Measurements from ENCODE around the gene CNIH3.

The CNIH3 gene

GRCh38 chr1:224651188-224651587 lies 35.1 kb downstream of the CNIH3 start:
- H3K9me3 Mint-ChIP-seq: no peaks in the 10 kb centered on the region
- no peaks in the 10 kb centered on the region for H3K36me3 Mint-ChIP-seq
- H3K27me3 Mint-ChIP-seq: peaks cover 3% of the 10 kb centered on the region
- no peaks in the 10 kb centered on the region for H3K4me1 Mint-ChIP-seq
- H3K4me3 Mint-ChIP-seq: no peak overlapping the region
- no peak overlapping the region for H3K27ac Mint-ChIP-seq

GRCh38 chr1:224656392-224656791 lies 40.3 kb downstream of the CNIH3 start:
- Mint-ChIP-seq H3K27ac (no peak overlapping the region), H3K4me1 (no peaks in the 10 kb centered on the region), H3K27me3 (peaks cover 3% of the 10 kb centered on the region), H3K36me3 (no peaks in the 10 kb centered on the region), H3K4me3 (no peak overlapping the region), H3K9me3 (no peaks in the 10 kb centered on the region)

DNA sequence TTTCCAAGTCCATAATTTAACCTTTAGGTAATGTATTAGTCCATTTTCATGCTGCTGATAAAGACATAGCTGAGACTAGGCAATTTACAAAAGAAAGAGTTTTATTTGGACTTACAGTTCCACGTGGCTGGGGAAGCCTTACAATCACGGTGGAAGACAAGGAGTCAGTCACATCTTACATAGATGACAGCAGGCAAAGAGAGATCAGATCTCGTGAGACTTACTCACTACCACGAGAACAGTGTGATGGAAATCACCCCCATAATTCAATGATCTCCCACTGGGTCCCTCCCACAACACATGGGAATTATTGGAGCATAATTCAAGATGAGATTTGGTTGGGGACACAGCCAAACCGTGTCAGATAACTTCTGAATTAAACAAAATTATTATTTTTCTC lies 44.0 kb downstream of the CNIH3 start:
- Mint-ChIP-seq H3K4me1 (no peaks in the 10 kb centered on the region), H3K4me3 (no peak overlapping the region), H3K36me3 (no peaks in the 10 kb centered on the region), H3K9me3 (no peaks in the 10 kb centered on the region), H3K27me3 (peaks cover 3% of the 10 kb centered on the region), H3K27ac (no peak overlapping the region)

GRCh38 chr1:224662870-224663269 lies 46.8 kb downstream of the CNIH3 start:
- Mint-ChIP-seq H3K4me1 (no peaks in the 10 kb centered on the region), H3K36me3 (no peaks in the 10 kb centered on the region), H3K4me3 (no peak overlapping the region), H3K27me3 (no peaks in the 10 kb centered on the region), H3K9me3 (no peaks in the 10 kb centered on the region), H3K27ac (no peak overlapping the region)

DNA sequence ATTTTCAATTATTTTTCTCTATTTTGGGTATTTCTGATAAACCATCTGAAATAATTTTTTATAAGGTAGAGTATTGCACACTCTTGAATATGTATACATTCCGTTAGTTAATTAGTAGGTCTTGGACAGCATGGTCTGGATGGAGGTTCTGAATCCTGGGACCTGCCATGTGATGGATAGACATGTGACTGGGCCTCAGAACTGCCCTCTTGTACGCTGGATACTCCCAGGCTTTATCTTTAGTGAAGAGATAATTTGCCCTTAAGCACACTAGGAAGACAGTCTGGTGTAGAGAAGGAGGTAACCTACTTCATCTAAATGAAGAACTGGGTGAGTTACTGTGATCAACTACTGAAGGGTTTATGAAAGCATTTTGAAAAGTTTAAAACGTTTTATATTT lies 48.9 kb downstream of the CNIH3 start:
- no peaks in the 10 kb centered on the region for H3K36me3 Mint-ChIP-seq
- H3K9me3 Mint-ChIP-seq: no peaks in the 10 kb centered on the region
- H3K27me3 Mint-ChIP-seq: no peaks in the 10 kb centered on the region
- H3K4me3 Mint-ChIP-seq: no peak overlapping the region
- no peak overlapping the region for H3K27ac Mint-ChIP-seq
- no peaks in the 10 kb centered on the region for H3K4me1 Mint-ChIP-seq

GRCh38 chr1:224666078-224666477 lies 50.0 kb downstream of the CNIH3 start:
- H3K4me1 Mint-ChIP-seq: no peaks in the 10 kb centered on the region
- H3K27me3 Mint-ChIP-seq: no peaks in the 10 kb centered on the region
- no peaks in the 10 kb centered on the region for H3K36me3 Mint-ChIP-seq
- no peak overlapping the region for H3K27ac Mint-ChIP-seq
- no peaks in the 10 kb centered on the region for H3K9me3 Mint-ChIP-seq
- H3K4me3 Mint-ChIP-seq: no peak overlapping the region

DNA sequence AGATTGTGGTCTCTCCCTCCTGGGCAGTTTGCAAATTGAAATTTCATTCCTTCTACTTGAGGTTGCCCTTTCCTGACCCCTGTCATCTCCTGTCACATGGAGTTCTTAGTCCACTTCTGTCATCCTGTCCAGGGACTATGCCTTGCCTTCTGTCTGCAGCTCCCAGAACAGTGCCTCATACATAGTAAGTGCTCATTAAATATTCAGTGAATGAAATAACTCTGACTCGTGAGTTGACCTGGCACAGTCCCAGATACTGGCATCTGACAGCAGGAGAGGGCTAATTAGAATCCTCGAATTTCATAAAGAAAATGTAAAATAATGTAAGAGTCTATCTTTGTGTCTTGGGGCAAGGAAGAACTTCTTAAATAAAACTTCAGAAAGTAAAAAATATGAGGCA lies 50.8 kb downstream of the CNIH3 start:
- Mint-ChIP-seq H3K36me3 (no peaks in the 10 kb centered on the region), H3K4me1 (no peaks in the 10 kb centered on the region), H3K4me3 (no peak overlapping the region), H3K27ac (no peak overlapping the region), H3K9me3 (no peaks in the 10 kb centered on the region), H3K27me3 (no peaks in the 10 kb centered on the region)

DNA sequence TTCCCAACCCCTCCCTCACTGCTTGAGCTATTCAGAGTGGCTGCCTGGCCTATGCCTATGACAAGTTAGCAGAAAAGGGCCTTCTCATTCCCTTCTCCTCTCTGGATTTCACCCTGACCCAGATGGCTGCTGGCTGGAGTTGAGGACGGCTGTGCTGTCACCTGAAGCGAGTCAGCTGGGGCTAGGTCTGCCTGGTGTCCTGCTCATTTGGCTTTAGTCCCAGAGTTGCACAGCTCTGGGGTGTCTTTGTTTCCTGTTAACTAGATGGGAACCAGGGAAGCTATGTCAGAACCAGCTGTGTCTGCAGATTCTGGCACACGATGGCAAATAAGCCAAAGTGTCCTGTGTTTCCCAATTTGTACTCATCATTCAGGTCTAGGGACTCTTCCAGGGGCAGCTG lies 52.9 kb downstream of the CNIH3 start:
- Mint-ChIP-seq H3K27ac (no peak overlapping the region), H3K9me3 (no peaks in the 10 kb centered on the region), H3K4me3 (no peak overlapping the region), H3K36me3 (no peaks in the 10 kb centered on the region), H3K27me3 (peaks cover 4% of the 10 kb centered on the region), H3K4me1 (no peaks in the 10 kb centered on the region)

DNA sequence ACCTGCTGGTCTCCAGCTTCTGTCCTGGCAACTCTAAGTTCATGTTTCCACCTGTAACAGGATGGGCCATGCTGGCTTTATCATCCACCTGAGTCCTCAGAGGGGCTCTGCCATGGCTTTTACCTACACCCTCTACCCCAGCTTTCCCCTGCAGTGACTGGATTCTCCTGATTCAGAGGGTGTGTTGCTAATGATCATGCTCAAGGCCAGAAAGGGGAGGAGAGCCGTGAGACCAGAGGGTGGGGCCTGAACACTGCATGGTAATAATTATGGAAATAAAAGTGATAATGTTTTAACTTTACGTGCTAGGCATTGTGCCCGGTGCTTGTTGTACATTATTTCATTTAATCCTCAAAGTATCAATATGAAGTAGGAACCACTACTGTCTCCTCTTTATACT lies 53.3 kb downstream of the CNIH3 start:
- H3K9me3 Mint-ChIP-seq: no peaks in the 10 kb centered on the region
- H3K36me3 Mint-ChIP-seq: no peaks in the 10 kb centered on the region
- no peaks in the 10 kb centered on the region for H3K4me1 Mint-ChIP-seq
- H3K27me3 Mint-ChIP-seq: peaks cover 4% of the 10 kb centered on the region
- no peak overlapping the region for H3K4me3 Mint-ChIP-seq
- no peak overlapping the region for H3K27ac Mint-ChIP-seq

- Mint-ChIP-seq H3K4me3 (no peak overlapping the region), H3K36me3 (no peaks in the 10 kb centered on the region), H3K27ac (no peak overlapping the region), H3K4me1 (no peaks in the 10 kb centered on the region), H3K27me3 (peaks cover 4% of the 10 kb centered on the region), H3K9me3 (no peaks in the 10 kb centered on the region)
These were observed 54.4 kb downstream of the CNIH3 start for GRCh38 chr1:224670506-224670905.

DNA sequence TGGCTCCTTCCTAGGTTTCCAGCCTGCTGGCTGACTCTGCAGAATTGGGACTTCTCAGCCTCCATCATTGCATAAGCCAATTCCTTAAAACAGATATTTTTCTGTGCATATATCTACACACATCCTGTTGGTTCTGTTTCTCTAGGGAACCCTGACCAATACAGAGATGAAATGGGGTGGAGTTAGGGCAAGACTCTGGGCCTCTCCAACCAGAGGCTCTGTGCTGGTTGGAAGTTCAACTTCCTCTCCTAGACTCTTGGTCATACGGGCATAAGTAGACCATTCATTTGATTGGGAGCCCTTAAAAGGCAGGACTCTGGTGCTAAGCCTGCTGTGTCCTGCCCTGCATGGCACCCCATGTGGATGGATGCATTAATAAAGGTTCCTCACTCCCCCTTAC lies 55.0 kb downstream of the CNIH3 start:
- Mint-ChIP-seq H3K36me3 (no peaks in the 10 kb centered on the region), H3K27ac (no peak overlapping the region), H3K9me3 (no peaks in the 10 kb centered on the region), H3K4me3 (no peak overlapping the region), H3K27me3 (peaks cover 5% of the 10 kb centered on the region), H3K4me1 (no peaks in the 10 kb centered on the region)

- peaks cover 5% of the 10 kb centered on the region for H3K27me3 Mint-ChIP-seq
- no peak overlapping the region for H3K4me3 Mint-ChIP-seq
- no peak overlapping the region for H3K27ac Mint-ChIP-seq
- no peaks in the 10 kb centered on the region for H3K36me3 Mint-ChIP-seq
- H3K9me3 Mint-ChIP-seq: no peaks in the 10 kb centered on the region
- H3K4me1 Mint-ChIP-seq: no peaks in the 10 kb centered on the region
These were observed 57.0 kb downstream of the CNIH3 start for GRCh38 chr1:224673141-224673540.

DNA sequence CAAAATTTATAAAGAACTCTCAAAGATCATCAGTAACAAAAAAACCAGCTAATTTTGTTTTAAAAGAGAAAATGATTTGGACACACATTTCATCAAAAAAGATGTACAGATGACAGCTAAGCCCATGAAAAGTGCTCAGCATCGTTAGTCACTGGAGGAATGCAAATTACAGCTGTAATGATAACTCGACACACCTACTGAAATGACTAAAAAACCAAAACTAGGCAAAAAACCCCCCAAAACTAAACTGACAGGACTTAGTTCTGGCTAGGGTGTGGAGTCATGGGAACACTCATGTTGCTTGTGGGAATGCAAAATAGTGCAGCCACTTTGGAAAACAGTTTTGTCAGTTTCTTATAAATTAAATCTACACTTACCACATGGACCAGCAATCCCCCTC lies 59.5 kb downstream of the CNIH3 start:
- Mint-ChIP-seq H3K4me1 (no peaks in the 10 kb centered on the region), H3K36me3 (no peaks in the 10 kb centered on the region), H3K27ac (no peak overlapping the region), H3K27me3 (peaks cover 5% of the 10 kb centered on the region), H3K9me3 (no peaks in the 10 kb centered on the region), H3K4me3 (no peak overlapping the region)

- no peak overlapping the region for H3K27ac Mint-ChIP-seq
These were observed 60.4 kb downstream of the CNIH3 start for GRCh38 chr1:224676551-224676950.

GRCh38 chr1:224678168-224678567 lies 62.1 kb downstream of the CNIH3 start:
- H3K27ac Mint-ChIP-seq: no peak overlapping the region
- no peak overlapping the region for H3K4me3 Mint-ChIP-seq
- no peaks in the 10 kb centered on the region for H3K36me3 Mint-ChIP-seq

More at GRCh38 chr1:224676551-224676950, 60.4 kb downstream of the CNIH3 start:
- Mint-ChIP-seq H3K9me3 (no peaks in the 10 kb centered on the region), H3K27me3 (peaks cover 5% of the 10 kb centered on the region), H3K4me3 (no peak overlapping the region), H3K36me3 (no peaks in the 10 kb centered on the region), H3K4me1 (no peaks in the 10 kb centered on the region)

DNA sequence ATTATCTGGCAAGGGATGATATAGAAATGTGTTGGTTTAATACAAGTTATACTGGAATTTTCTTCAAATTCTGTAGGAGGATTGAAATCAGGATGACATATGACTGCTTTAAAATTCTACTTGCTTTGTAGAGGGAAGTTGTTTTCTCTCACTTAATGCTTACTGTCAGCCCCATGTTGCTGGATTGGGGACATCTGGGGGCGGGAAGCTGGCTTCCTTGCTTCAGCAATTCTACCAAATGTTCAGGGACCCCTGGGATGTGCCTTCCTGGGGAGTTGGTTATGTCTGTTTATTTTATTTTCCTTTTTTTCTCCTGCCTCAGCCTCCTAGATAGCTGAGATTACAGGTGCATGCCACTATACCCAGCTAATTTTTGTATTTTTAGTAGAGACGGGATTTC lies 63.5 kb downstream of the CNIH3 start:
- H3K27me3 Mint-ChIP-seq: peaks cover 1% of the 10 kb centered on the region

More at GRCh38 chr1:224678168-224678567, 62.1 kb downstream of the CNIH3 start:
- Mint-ChIP-seq H3K9me3 (no peaks in the 10 kb centered on the region), H3K4me1 (no peaks in the 10 kb centered on the region), H3K27me3 (peaks cover 5% of the 10 kb centered on the region)

DNA sequence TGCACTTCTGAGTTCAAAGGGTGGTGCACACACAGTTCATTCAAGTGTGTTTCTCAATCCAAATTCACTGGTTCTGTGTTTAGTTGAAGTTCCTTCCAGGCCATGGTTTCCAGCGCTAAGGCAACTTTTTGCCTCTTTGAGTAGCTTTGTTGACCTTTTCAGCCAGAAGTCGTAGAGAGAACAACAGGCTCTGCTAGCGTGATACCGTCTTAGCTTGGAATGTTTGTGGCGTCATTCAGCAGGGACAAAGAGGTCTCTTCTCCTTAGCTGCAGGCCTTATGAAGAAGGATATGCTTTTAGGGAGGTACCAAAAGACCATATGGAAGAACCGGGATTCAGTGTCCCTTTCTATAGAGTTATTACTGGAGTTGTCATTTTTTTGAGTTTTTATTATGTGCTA lies 65.7 kb downstream of the CNIH3 start:
- Mint-ChIP-seq H3K9me3 (no peaks in the 10 kb centered on the region), H3K27ac (no peak overlapping the region), H3K4me3 (no peak overlapping the region), H3K36me3 (no peaks in the 10 kb centered on the region), H3K27me3 (no peaks in the 10 kb centered on the region), H3K4me1 (no peaks in the 10 kb centered on the region)

More for the DNA sequence above, 63.5 kb downstream of the CNIH3 start:
- no peak overlapping the region for H3K27ac Mint-ChIP-seq
- H3K9me3 Mint-ChIP-seq: no peaks in the 10 kb centered on the region
- no peaks in the 10 kb centered on the region for H3K36me3 Mint-ChIP-seq
- H3K4me3 Mint-ChIP-seq: no peak overlapping the region
- no peaks in the 10 kb centered on the region for H3K4me1 Mint-ChIP-seq

Data from activated naive CD4-positive, alpha-beta T cell treated with anti-CD3 and anti-CD28 coated beads, Interleukin-2, amount 50 U/mL, for 24 hours (primary cell).